ENCODE measurements around the gene ATP2B1. TPM values are rescaled to one million over a fixed set of nuclear protein-coding genes. Genes with fewer than 3 reads are reported as not detected.

Gene ATP2B1
- total RNA-seq, 4 donors from 2014 or later: 19.0 to 33.3 (median 27.8) TPM

DNA sequence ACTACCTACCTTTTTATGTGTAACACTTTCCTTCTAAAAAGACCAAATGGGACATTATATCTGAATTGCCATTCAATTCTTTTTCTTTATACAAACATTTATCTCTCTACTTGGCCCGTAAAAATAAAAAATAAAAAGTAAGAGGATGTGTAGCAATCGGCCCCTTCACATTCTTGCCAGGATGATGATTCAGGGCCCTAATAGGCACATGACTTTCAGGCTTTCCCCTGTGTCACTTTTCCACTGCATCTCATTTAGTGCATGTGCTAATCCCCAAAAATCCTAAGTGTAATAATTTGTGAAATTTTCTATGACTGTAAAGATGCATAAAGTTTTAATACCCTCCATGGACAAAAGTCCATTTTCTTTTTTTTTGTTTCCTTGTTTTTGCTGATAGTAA lies 23.0 kb upstream of the ATP2B1 start:
- H3K27me3 ChIP-seq: no peaks in the 10 kb centered on the region
- no peak overlapping the region for H3K4me3 ChIP-seq
- ATAC-seq: peak; percentile 82
- TF ChIP-seq POLR2AphosphoS5 (IDR thresholded peaks at IDR 0.05) (no peak), EP300 (IDR thresholded peaks at IDR 0.05) (no peak), POLR2A (IDR thresholded peaks at IDR 0.05) (no peak)
- TF ChIP-seq, protein P1, sequence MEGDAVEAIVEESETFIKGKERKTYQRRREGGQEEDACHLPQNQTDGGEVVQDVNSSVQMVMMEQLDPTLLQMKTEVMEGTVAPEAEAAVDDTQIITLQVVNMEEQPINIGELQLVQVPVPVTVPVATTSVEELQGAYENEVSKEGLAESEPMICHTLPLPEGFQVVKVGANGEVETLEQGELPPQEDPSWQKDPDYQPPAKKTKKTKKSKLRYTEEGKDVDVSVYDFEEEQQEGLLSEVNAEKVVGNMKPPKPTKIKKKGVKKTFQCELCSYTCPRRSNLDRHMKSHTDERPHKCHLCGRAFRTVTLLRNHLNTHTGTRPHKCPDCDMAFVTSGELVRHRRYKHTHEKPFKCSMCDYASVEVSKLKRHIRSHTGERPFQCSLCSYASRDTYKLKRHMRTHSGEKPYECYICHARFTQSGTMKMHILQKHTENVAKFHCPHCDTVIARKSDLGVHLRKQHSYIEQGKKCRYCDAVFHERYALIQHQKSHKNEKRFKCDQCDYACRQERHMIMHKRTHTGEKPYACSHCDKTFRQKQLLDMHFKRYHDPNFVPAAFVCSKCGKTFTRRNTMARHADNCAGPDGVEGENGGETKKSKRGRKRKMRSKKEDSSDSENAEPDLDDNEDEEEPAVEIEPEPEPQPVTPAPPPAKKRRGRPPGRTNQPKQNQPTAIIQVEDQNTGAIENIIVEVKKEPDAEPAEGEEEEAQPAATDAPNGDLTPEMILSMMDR (IDR thresholded peaks at IDR 0.05): no peak
- WGBS, 2 donors (ENCODE audit: low coverage in 1 of 2): 32 to 33% methylated on average over 2 of the region's 2 CpGs
- peak overlapping the region in 2 of 4 donors; percentile 9 to 29 for H3K27ac ChIP-seq
- peaks cover 0 to 9% (median 0%) of the 10 kb centered on the region in 3 donors for H3K9me3 ChIP-seq
- H3K36me3 ChIP-seq: no peaks in the 10 kb centered on the region
- H3K4me1 ChIP-seq: peaks cover 0 to 17% (median 0%) of the 10 kb centered on the region in 3 donors

DNA sequence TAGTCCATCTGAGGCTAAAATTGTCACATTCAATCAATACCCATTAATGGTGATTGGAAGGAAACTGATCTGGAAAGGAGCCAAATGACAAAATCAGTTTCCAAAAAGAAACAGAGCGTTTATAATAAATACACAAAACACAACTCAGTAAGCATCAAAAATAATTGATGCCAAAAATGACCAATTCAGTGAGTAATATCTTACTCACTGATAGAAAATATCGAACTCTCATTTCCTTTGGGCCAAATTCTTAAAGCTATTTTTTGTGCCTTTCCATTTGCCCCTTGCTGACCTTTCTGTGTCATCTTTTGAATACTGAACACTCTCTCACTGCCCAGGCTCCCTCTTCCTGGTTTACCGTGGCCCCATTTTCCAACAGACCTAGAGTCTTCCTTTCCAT lies 22.5 kb upstream of the ATP2B1 start:
- Histone ChIP-seq H3K4me1 (peaks cover 0 to 17% (median 0%) of the 10 kb centered on the region in 3 donors), H3K36me3 (no peaks in the 10 kb centered on the region), H3K27ac (no peak overlapping the region), H3K9me3 (peaks cover 0 to 9% (median 0%) of the 10 kb centered on the region in 3 donors), H3K27me3 (no peaks in the 10 kb centered on the region), H3K4me3 (no peak overlapping the region)
- 45 to 56% methylated on average over 3 of the region's 3 CpGs for WGBS, 2 donors (ENCODE audit: low coverage in 1 of 2)
- ATAC-seq: no peak
- TF ChIP-seq POLR2AphosphoS5 (IDR thresholded peaks at IDR 0.05): no peak
- TF ChIP-seq, protein P1 (IDR thresholded peaks at IDR 0.05): no peak
- no peak for TF ChIP-seq EP300 (IDR thresholded peaks at IDR 0.05)
- no peak for TF ChIP-seq POLR2A (IDR thresholded peaks at IDR 0.05)

DNA sequence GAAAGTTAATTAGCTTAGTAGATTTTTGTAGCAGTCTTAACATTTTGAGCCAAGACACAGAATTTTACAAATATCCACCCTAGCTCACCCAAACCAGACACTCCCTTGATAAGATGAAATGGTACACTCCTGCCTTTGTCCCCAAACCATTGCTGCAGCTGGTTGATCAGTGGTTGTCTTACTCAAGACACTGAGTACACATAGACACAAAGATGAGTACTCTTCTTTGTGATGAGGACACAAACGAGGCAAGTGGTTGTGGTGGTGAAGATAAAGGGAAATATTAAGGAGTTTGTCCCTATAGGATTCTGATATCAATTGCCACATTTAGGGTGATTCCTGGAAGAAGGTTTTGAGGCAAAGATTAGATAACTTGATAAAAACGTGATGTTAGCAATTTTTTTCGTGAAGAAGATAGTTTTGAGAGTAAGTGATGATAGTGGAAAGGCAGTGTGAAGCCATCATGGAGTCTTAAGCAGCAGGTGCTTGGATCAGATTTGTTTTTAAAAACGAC lies 21.4 kb upstream of the ATP2B1 start:
- 64% methylated on average over 4 of the region's 4 CpGs for WGBS, 2 donors (ENCODE audit: low coverage in 1 of 2)
- H3K27ac ChIP-seq: no peak overlapping the region
- no peaks in the 10 kb centered on the region for H3K36me3 ChIP-seq
- TF ChIP-seq POLR2A (IDR thresholded peaks at IDR 0.05) (no peak), EP300 (IDR thresholded peaks at IDR 0.05) (no peak), POLR2AphosphoS5 (IDR thresholded peaks at IDR 0.05) (no peak)
- ATAC-seq: no peak
- no peaks in the 10 kb centered on the region for H3K27me3 ChIP-seq
- peaks cover 0 to 17% (median 0%) of the 10 kb centered on the region in 3 donors for H3K4me1 ChIP-seq
- H3K9me3 ChIP-seq: peaks cover 0 to 9% (median 0%) of the 10 kb centered on the region in 3 donors
- H3K4me3 ChIP-seq: no peak overlapping the region

DNA sequence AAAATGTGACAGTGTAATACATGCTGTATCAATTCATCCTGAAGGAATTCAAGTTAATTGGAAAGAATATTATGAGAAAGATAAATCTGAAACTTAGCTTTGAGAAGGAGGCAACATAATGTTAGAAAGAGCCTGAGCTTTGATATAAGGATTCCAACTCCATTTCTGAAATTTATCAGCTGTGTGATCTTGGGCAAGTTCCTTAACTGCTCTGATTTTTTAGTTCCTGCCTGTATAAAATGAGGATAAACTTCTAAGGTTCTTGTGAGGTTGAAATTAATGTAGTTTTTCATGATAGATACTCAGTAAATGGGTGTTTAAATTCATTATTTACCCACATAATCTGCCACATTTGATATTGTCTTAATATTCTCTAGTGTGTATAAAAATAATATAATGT lies 14.6 kb upstream of the ATP2B1 start:
- Histone ChIP-seq H3K27me3 (no peaks in the 10 kb centered on the region), H3K4me3 (no peak overlapping the region), H3K36me3 (no peaks in the 10 kb centered on the region), H3K9me3 (no peaks in the 10 kb centered on the region), H3K4me1 (no peaks in the 10 kb centered on the region), H3K27ac (no peak overlapping the region)
- no peak for ATAC-seq
- TF ChIP-seq EP300 (IDR thresholded peaks at IDR 0.05): no peak

DNA sequence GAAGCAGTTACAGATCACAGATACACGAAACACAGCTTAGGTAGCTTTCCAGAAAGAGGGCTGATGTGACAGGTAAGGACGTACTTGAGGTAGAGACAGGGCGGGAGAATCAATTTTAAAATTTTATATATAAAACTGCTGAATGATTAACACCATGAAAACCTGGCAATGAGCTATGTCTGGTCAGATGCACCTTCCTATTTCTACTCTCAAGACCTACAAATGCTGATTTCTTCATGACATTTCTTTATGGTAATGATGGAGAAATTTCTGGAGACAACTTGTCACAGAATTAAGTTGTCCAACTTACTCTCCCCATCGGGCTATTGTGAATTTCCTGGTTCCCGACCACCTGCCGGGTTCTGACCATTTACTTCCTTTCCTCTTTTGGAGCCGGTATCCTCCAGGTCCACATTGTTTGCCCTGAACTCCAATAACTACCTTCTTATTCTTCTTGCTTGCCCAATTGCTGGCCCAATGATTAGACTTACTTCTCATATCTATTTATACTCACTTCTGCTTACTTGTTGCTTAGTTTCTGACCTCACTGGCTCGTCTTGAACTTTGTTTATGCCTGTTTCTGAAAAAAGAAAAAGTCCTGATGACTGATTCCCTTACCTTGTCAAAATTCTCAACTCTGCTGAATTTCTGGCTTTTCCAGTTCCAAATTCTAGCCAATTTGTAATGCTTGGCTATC lies 12.8 kb upstream of the ATP2B1 start:
- Histone ChIP-seq H3K4me1 (no peaks in the 10 kb centered on the region), H3K27ac (no peak overlapping the region), H3K4me3 (no peak overlapping the region), H3K36me3 (no peaks in the 10 kb centered on the region), H3K9me3 (no peaks in the 10 kb centered on the region), H3K27me3 (no peaks in the 10 kb centered on the region)
- WGBS, 2 donors (ENCODE audit: low coverage in 1 of 2): 79 to 83% methylated on average over 8 of the region's 8 CpGs
- TF ChIP-seq EP300 (IDR thresholded peaks at IDR 0.05): no peak
- no peak for ATAC-seq

DNA sequence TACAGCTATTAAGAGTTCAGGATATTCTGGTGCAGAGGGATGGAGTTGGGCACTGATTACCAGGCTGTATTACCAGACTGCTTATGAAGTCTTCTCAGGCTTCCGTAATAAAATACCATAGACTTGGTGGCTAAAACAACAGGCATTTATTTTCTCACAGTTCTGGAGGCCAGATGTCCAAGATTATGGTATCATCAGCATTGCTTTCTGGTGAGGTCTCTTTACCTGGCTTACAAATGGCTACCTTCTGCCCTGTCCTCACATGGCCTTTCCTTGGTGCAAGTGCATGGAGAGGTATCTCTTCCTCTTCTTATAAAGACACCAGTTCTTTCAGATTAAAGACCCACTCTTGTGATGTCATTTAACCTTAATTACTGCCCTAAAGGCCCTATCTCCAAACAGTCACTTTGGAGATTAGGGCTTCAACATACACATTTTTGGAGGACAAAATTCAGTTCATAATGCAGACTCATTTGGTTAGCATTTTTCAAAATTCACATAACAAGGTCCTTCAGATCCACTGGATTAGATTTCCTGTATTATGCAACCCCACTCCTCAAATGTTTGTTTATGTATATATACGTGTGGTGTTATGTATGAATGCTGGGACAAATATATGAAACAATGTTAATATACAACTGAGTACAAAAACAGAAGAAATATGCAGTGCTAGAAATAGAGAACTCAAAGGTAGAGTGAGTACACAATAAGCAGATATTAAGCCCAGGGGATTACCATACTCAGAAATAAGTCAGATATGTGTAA lies 9.3 kb upstream of the ATP2B1 start:
- TF ChIP-seq, protein P1 (IDR thresholded peaks at IDR 0.05): no peak
- TF ChIP-seq POLR2AphosphoS5 (IDR thresholded peaks at IDR 0.05): no peak
- TF ChIP-seq EP300 (IDR thresholded peaks at IDR 0.05): no peak
- TF ChIP-seq POLR2A (IDR thresholded peaks at IDR 0.05): no peak
- H3K27me3 ChIP-seq: no peaks in the 10 kb centered on the region
- 93 to 94% methylated on average over 2 of the region's 2 CpGs for WGBS, 2 donors (ENCODE audit: low coverage in 1 of 2)
- H3K27ac ChIP-seq: no peak overlapping the region
- H3K4me3 ChIP-seq: no peak overlapping the region
- ATAC-seq: no peak
- H3K36me3 ChIP-seq: no peaks in the 10 kb centered on the region
- peaks cover 0 to 4% (median 0%) of the 10 kb centered on the region in 3 donors for H3K9me3 ChIP-seq
- H3K4me1 ChIP-seq: no peaks in the 10 kb centered on the region
